ENCODE measurements around the gene OS9. TPM values are rescaled to one million over a fixed set of nuclear protein-coding genes. Genes with fewer than 3 reads are reported as not detected.

The OS9 gene
- total and polyA plus RNA-seq, 2 of the 4 experiments (the other 2 are of a cell fraction), result 159 to 272 TPM

DNA sequence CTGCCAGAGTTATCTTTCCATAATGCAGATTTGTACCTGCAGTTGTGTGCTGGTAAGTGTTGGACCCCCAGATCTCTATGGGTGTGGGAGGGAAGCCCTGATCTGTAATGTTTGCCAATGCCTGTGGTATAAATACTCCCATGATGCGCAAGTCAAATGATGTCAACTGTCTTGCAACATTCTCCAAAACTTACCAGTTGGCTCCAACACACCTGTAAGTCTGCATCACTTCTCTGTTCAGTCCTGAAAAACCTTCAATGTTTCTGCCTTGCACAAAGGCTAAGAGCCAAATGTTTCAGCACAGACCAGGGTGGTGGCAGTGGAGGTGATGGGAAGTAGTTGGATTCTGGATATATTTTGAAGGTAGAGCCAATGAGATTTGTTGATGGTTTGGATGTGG is 3.1 kb downstream of the OS9 start:
- H3K4ac ChIP-seq (ENCODE audit: low read depth, low read length), result no peak overlapping the region
- BruUV-seq (replicated peaks), result no TSS peak
- H3K9ac ChIP-seq (ENCODE audit: low read depth, low read length), result no peak overlapping the region
- no peaks in the 10 kb centered on the region for H3K9me3 ChIP-seq (ENCODE audit: control insufficient read depth, insufficient read depth, low read length)
- H2BK120ac ChIP-seq (ENCODE audit: low read depth, low read length), result no peak overlapping the region
- H2BK15ac ChIP-seq (ENCODE audit: low read depth, low read length), result no peak overlapping the region
- in situ Hi-C loops (cut with MboI; ENCODE audit: low sequenced_read_pairs), result no loop called here
- H3K4me2 ChIP-seq (ENCODE audit: low read depth, low read length), result no peak overlapping the region
- no peak overlapping the region for H2AK5ac ChIP-seq (ENCODE audit: low read depth, low read length)
- H2AK9ac ChIP-seq (replicated peaks; ENCODE audit: low read depth, low read length, poor library complexity), result no peak overlapping the region
- ChIA-PET POLR2A (ENCODE audit: unreplicated experiment) (no interaction called here), CTCF (no interaction called here)
- H3K27me3 ChIP-seq (ENCODE audit: control insufficient read depth, insufficient read depth, low read length), result no peaks in the 10 kb centered on the region
- no peak overlapping the region for H2BK20ac ChIP-seq (ENCODE audit: low read depth, low read length)
- no peaks in the 10 kb centered on the region for H4K20me1 ChIP-seq (ENCODE audit: insufficient read depth, low read length)
- DNase-seq (no peak), ATAC-seq (ENCODE audit: low read depth) (no peak)
- peaks cover 17% of the 10 kb centered on the region for H3K36me3 ChIP-seq (ENCODE audit: control insufficient read depth, insufficient read depth, low read length)
- no peak overlapping the region for H2AFZ ChIP-seq (replicated peaks; ENCODE audit: low read length, poor library complexity)
- no peak overlapping the region for H3K23ac ChIP-seq (ENCODE audit: low read depth, low read length)
- H3K4me1 ChIP-seq (ENCODE audit: control insufficient read depth, insufficient read depth, low read length), result 0 out of 2 replicates have a peak, but pooled peaks cover 3% of the 10 kb centered on the region
- H3K9me1 ChIP-seq (ENCODE audit: insufficient read depth, low read length), result peaks cover 10% of the 10 kb centered on the region
- no peak for TF ChIP-seq CHD1 (IDR thresholded peaks at IDR 0.05; ENCODE audit: low read depth, low read length)
- no peak for TF ChIP-seq POLR2A (IDR thresholded peaks at IDR 0.05; ENCODE audit: low read depth, low read length)
- TF ChIP-seq, protein P1, sequence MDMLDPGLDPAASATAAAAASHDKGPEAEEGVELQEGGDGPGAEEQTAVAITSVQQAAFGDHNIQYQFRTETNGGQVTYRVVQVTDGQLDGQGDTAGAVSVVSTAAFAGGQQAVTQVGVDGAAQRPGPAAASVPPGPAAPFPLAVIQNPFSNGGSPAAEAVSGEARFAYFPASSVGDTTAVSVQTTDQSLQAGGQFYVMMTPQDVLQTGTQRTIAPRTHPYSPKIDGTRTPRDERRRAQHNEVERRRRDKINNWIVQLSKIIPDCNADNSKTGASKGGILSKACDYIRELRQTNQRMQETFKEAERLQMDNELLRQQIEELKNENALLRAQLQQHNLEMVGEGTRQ (IDR thresholded peaks at IDR 0.05; ENCODE audit: low read depth, low read length), result no peak
- no peak for TF ChIP-seq MAZ (IDR thresholded peaks at IDR 0.05; ENCODE audit: borderline replicate concordance, low read depth, low read length)
- TF ChIP-seq, protein P2, sequence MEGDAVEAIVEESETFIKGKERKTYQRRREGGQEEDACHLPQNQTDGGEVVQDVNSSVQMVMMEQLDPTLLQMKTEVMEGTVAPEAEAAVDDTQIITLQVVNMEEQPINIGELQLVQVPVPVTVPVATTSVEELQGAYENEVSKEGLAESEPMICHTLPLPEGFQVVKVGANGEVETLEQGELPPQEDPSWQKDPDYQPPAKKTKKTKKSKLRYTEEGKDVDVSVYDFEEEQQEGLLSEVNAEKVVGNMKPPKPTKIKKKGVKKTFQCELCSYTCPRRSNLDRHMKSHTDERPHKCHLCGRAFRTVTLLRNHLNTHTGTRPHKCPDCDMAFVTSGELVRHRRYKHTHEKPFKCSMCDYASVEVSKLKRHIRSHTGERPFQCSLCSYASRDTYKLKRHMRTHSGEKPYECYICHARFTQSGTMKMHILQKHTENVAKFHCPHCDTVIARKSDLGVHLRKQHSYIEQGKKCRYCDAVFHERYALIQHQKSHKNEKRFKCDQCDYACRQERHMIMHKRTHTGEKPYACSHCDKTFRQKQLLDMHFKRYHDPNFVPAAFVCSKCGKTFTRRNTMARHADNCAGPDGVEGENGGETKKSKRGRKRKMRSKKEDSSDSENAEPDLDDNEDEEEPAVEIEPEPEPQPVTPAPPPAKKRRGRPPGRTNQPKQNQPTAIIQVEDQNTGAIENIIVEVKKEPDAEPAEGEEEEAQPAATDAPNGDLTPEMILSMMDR (conservative IDR thresholded peaks at IDR 0.05; ENCODE audit: low read depth, low read length), result no peak
- TF ChIP-seq BHLHE40 (IDR thresholded peaks at IDR 0.05; ENCODE audit: low read depth, low read length), result no peak
- no peak for TF ChIP-seq RAD21 (IDR thresholded peaks at IDR 0.05; ENCODE audit: low read length)
- TF ChIP-seq FOS (IDR thresholded peaks at IDR 0.05; ENCODE audit: low read depth, low read length), result no peak
- no peak for TF ChIP-seq NFE2L2 (IDR thresholded peaks at IDR 0.05; ENCODE audit: low read depth, low read length)
- TF ChIP-seq MAFK (IDR thresholded peaks at IDR 0.05; ENCODE audit: low read depth, low read length), result no peak
- TF ChIP-seq CEBPB (IDR thresholded peaks at IDR 0.05; ENCODE audit: low read depth, low read length), result no peak
- no peak for TF ChIP-seq MXI1 (IDR thresholded peaks at IDR 0.05; ENCODE audit: borderline replicate concordance, low read depth, low read length)
- TF ChIP-seq, protein P3, sequence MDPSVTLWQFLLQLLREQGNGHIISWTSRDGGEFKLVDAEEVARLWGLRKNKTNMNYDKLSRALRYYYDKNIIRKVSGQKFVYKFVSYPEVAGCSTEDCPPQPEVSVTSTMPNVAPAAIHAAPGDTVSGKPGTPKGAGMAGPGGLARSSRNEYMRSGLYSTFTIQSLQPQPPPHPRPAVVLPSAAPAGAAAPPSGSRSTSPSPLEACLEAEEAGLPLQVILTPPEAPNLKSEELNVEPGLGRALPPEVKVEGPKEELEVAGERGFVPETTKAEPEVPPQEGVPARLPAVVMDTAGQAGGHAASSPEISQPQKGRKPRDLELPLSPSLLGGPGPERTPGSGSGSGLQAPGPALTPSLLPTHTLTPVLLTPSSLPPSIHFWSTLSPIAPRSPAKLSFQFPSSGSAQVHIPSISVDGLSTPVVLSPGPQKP (IDR thresholded peaks at IDR 0.05; ENCODE audit: borderline replicate concordance, low read depth, low read length), result no peak
- TF ChIP-seq RFX5 (IDR thresholded peaks at IDR 0.05; ENCODE audit: low read depth, low read length), result no peak
- TF ChIP-seq RCOR1 (IDR thresholded peaks at IDR 0.05; ENCODE audit: insufficient replicate concordance, low read length), result no peak
- no peak for TF ChIP-seq SMC3 (IDR thresholded peaks at IDR 0.05; ENCODE audit: low read depth, low read length)
- H3K18ac ChIP-seq (ENCODE audit: low read depth, low read length), result no peak overlapping the region
- intact Hi-C loops (cut with micrococcal nuclease), result no loop called here
- no CpG with 5 or more reads among the region's 1 CpG for WGBS, 2 experiments (ENCODE audit: extremely low coverage in 2 of 2, insufficient read length in 1 of 2)
- no peak overlapping the region for H3K4me3 ChIP-seq (ENCODE audit: insufficient read depth, low read depth, low read length)
- H3K14ac ChIP-seq (replicated peaks; ENCODE audit: low read depth, low read length), result no peak overlapping the region
- dilution Hi-C loops (cut with HindIII; ENCODE audit: low sequenced_read_pairs, unreplicated experiment), result no loop called here
- no peak overlapping the region for H4K91ac ChIP-seq (ENCODE audit: insufficient read depth, low read depth, low read length)
- no peak overlapping the region for H3K27ac ChIP-seq (ENCODE audit: insufficient read depth, low read length)
- H4K5ac ChIP-seq (ENCODE audit: low read depth, low read length), result no peak overlapping the region
- no peak overlapping the region for H2BK5ac ChIP-seq (ENCODE audit: low read depth, low read length, poor library complexity, severe bottlenecking)
- H3K56ac ChIP-seq (ENCODE audit: extremely low read depth, insufficient read depth, low read length), result no peak overlapping the region
- no peak overlapping the region for H4K8ac ChIP-seq (ENCODE audit: low read depth in 2 of 2, low read length in 2 of 2)
- H3K79me1 ChIP-seq (ENCODE audit: low read depth in 1 of 2, low read length in 2 of 2), result peaks cover 12 to 33% of the 10 kb centered on the region in 2 experiments

Measured in IMR-90 (cell line).